ENCODE measurements around the gene MOV10. TPM values are rescaled to one million over a fixed set of nuclear protein-coding genes. Genes with fewer than 3 reads are reported as not detected.
"Not testable (repeated sequence)": the region's sequence is repeated elsewhere in the genome, so short reads cannot be mapped to it uniquely, and the experiment has no call there.

MOV10 gene
- total RNA-seq, 2 donors from 2014 or later: 113 to 124 TPM

DNA sequence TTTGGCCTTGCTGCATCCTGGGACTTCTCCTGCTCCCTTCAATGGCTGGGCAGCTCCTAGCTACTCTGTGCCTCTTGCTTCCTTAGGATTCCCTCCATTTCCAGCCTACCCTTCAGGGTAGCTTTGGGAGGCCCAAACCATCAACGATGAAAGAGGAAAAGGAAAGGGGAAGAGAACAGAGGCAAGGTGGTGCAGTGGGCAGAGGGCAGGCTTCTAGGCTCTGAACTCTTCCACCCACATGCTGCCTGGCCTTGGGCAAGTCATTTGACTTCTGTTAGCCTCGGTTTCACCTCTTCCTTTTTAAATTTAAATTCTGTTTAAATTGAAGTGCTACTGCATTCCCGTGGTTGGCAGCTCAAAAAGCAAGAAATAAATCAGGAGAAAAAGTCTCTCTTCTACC lies 46.3 kb downstream of the MOV10 start:
- Histone ChIP-seq H3K27me3 (ENCODE audit: control insufficient read depth, insufficient read depth, low read length, poor library complexity, severe bottlenecking) (peaks cover 32% of the 10 kb centered on the region), H3K9me3 (ENCODE audit: control insufficient read depth, low read length) (no peaks in the 10 kb centered on the region), H3K9ac (ENCODE audit: extremely low read depth, low read length, poor library complexity, severe bottlenecking) (no peak overlapping the region), H3K4me3 (ENCODE audit: low read length) (no peak overlapping the region), H3K4me1 (ENCODE audit: control insufficient read depth, insufficient read depth, low read length) (peaks cover 9% of the 10 kb centered on the region), H3K36me3 (ENCODE audit: control insufficient read depth, insufficient read depth, low read length) (no peaks in the 10 kb centered on the region), H3K27ac (ENCODE audit: low read depth, low read length) (no peak overlapping the region)
- Mint-ChIP-seq H3K9me3 (no peaks in the 10 kb centered on the region), H3K4me1 (peaks cover 41% of the 10 kb centered on the region), H3K36me3 (ENCODE audit: low read depth) (no peaks in the 10 kb centered on the region), H3K27me3 (ENCODE audit: insufficient read depth) (peaks cover 60% of the 10 kb centered on the region), H3K4me3 (no peak overlapping the region), H3K27ac (no peak overlapping the region)
- WGBS, 2 experiments (ENCODE audit: insufficient coverage in 1 of 2, insufficient read length in 1 of 2): 60 to 75% methylated on average over 2 to 3 of the region's 3 CpGs
- TF ChIP-seq, protein P1, sequence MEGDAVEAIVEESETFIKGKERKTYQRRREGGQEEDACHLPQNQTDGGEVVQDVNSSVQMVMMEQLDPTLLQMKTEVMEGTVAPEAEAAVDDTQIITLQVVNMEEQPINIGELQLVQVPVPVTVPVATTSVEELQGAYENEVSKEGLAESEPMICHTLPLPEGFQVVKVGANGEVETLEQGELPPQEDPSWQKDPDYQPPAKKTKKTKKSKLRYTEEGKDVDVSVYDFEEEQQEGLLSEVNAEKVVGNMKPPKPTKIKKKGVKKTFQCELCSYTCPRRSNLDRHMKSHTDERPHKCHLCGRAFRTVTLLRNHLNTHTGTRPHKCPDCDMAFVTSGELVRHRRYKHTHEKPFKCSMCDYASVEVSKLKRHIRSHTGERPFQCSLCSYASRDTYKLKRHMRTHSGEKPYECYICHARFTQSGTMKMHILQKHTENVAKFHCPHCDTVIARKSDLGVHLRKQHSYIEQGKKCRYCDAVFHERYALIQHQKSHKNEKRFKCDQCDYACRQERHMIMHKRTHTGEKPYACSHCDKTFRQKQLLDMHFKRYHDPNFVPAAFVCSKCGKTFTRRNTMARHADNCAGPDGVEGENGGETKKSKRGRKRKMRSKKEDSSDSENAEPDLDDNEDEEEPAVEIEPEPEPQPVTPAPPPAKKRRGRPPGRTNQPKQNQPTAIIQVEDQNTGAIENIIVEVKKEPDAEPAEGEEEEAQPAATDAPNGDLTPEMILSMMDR (conservative IDR thresholded peaks at IDR 0.05): no peak
- no peak for DNase-seq

DNA sequence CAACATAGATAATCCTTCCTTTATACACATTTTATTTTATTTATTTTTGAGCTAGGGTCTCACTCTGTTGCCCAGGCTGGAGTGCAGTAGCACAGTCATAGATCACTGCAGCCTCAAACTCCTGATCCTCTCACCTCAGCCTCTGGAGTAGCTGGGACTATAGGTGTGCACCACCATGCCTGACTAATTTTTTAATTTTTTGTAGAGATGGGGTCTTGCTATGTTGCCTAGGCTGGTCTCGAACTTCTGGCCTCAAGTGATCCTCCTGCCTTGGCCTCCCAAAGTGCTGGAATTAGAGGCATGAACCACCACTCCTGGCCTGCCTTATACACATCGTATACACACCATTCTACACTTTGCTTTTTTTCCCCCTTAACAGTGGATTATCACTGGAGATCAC lies 46.8 kb downstream of the MOV10 start:
- 92 to 96% methylated on average over 2 of the region's 2 CpGs for WGBS, 2 experiments (ENCODE audit: insufficient coverage in 1 of 2, insufficient read length in 1 of 2)
- H3K27me3 ChIP-seq (ENCODE audit: control insufficient read depth, insufficient read depth, low read length, poor library complexity, severe bottlenecking): peaks cover 28% of the 10 kb centered on the region
- not testable (repeated sequence) for H3K4me3 Mint-ChIP-seq

DNA sequence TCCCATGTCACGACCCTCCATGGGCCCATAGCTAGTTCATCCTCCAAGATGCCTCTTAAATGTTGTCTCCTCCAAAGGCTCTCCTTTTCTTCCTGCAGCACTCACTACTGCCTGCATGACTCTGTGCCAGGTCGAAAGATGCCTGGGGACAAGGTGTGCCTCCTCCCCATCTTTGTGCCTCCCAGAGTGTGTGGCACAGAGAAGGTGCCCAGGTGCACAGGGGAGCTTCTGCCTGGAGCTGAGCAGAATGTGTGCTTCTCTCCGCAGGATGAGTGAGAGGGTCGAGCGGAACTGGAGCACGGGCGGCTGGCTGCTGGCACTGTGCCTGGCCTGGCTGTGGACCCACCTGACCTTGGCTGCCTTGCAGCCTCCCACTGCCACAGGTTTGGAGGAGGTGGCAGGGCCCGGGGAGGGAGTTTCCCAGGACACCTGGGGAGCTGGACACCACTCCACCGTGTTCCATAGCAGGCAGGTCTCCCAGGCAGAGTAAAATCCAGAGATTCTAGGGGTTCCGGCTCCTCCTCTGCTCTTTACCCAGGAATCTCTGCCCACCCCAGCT lies 47.6 kb downstream of the MOV10 start:
- H3K9me3 Mint-ChIP-seq: no peaks in the 10 kb centered on the region
- Histone ChIP-seq H3K27ac (ENCODE audit: low read depth, low read length) (no peak overlapping the region), H3K36me3 (ENCODE audit: control insufficient read depth, insufficient read depth, low read length) (no peaks in the 10 kb centered on the region), H3K9me3 (ENCODE audit: control insufficient read depth, low read length) (no peaks in the 10 kb centered on the region), H3K4me3 (ENCODE audit: low read length) (no peak overlapping the region), H3K9ac (ENCODE audit: extremely low read depth, low read length, poor library complexity, severe bottlenecking) (no peak overlapping the region), H3K27me3 (ENCODE audit: control insufficient read depth, insufficient read depth, low read length, poor library complexity, severe bottlenecking) (peaks cover 28% of the 10 kb centered on the region), H3K4me1 (ENCODE audit: control insufficient read depth, insufficient read depth, low read length) (peaks cover 9% of the 10 kb centered on the region)
- no peak overlapping the region for H3K27ac Mint-ChIP-seq
- H3K36me3 Mint-ChIP-seq (ENCODE audit: low read depth): no peaks in the 10 kb centered on the region
- 78 to 87% methylated on average over 7 to 10 of the region's 10 CpGs for WGBS, 2 experiments (ENCODE audit: insufficient coverage in 1 of 2, insufficient read length in 1 of 2)
- H3K4me1 Mint-ChIP-seq: peaks cover 36% of the 10 kb centered on the region
- H3K4me3 Mint-ChIP-seq: peak overlapping the region; percentile 45
- peak; percentile 51 for DNase-seq
- TF ChIP-seq, protein P1 (conservative IDR thresholded peaks at IDR 0.05): no peak
- peaks cover 55% of the 10 kb centered on the region for H3K27me3 Mint-ChIP-seq (ENCODE audit: insufficient read depth)

More for the DNA sequence above, 46.8 kb downstream of the MOV10 start:
- not testable (repeated sequence) for H3K9me3 ChIP-seq (ENCODE audit: control insufficient read depth, low read length); H3K9me3 Mint-ChIP-seq; H3K9ac ChIP-seq (ENCODE audit: extremely low read depth, low read length, poor library complexity, severe bottlenecking); H3K4me1 ChIP-seq (ENCODE audit: control insufficient read depth, insufficient read depth, low read length); H3K4me3 ChIP-seq (ENCODE audit: low read length); DNase-seq; H3K36me3 ChIP-seq (ENCODE audit: control insufficient read depth, insufficient read depth, low read length); H3K36me3 Mint-ChIP-seq (ENCODE audit: low read depth); H3K27ac ChIP-seq (ENCODE audit: low read depth, low read length); H3K27ac Mint-ChIP-seq
- H3K27me3 Mint-ChIP-seq (ENCODE audit: insufficient read depth): peaks cover 56% of the 10 kb centered on the region
- H3K4me1 Mint-ChIP-seq: peaks cover 38% of the 10 kb centered on the region

All from endodermal cell (in vitro differentiated cells).